ENCODE measurements around the gene DHRS7B. TPM values are rescaled to one million over a fixed set of nuclear protein-coding genes. Genes with fewer than 3 reads are reported as not detected.
"Not testable (repeated sequence)": the region's sequence is repeated elsewhere in the genome, so short reads cannot be mapped to it uniquely, and the experiment has no call there.

DHRS7B gene
- total RNA-seq, 1 donor from 2014 or later, result 11.8 TPM

DNA sequence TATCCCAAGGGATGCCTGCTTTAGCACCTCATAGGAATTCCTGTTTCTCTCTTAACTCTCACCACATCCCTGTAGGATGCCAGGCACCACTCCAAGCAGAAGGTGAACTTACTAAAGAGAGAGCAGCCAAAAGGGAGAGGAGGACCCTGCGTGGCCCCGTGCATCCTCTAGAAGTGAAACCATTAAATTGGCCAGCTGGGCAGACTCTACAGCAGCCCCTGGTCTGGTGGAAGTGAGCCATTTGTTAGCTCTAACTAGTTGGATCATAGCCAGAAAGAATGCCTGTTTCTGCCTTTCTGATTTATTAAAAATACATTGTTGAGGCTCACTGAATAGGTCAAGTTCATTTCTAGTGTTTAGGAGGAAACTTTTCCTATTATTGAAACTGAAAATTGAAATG is 64.9 kb downstream of the DHRS7B start:
- ChIA-PET POLR2A (no interaction called here), CTCF (no interaction called here)
- TF ChIP-seq, protein P1, sequence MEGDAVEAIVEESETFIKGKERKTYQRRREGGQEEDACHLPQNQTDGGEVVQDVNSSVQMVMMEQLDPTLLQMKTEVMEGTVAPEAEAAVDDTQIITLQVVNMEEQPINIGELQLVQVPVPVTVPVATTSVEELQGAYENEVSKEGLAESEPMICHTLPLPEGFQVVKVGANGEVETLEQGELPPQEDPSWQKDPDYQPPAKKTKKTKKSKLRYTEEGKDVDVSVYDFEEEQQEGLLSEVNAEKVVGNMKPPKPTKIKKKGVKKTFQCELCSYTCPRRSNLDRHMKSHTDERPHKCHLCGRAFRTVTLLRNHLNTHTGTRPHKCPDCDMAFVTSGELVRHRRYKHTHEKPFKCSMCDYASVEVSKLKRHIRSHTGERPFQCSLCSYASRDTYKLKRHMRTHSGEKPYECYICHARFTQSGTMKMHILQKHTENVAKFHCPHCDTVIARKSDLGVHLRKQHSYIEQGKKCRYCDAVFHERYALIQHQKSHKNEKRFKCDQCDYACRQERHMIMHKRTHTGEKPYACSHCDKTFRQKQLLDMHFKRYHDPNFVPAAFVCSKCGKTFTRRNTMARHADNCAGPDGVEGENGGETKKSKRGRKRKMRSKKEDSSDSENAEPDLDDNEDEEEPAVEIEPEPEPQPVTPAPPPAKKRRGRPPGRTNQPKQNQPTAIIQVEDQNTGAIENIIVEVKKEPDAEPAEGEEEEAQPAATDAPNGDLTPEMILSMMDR (IDR thresholded peaks at IDR 0.05), result no peak
- no peaks in the 10 kb centered on the region for H3K9me3 Mint-ChIP-seq
- no peaks in the 10 kb centered on the region for H3K4me1 Mint-ChIP-seq
- H3K4me3 Mint-ChIP-seq, result no peak overlapping the region
- no peak for ATAC-seq (ENCODE audit: low read depth)
- peaks cover 48% of the 10 kb centered on the region for H3K36me3 Mint-ChIP-seq (ENCODE audit: low read depth)
- H3K27me3 Mint-ChIP-seq, result no peaks in the 10 kb centered on the region
- intact Hi-C loops (cut with micrococcal nuclease), result no loop called here
- no peak overlapping the region for H3K27ac Mint-ChIP-seq
- no peak for DNase-seq

DNA sequence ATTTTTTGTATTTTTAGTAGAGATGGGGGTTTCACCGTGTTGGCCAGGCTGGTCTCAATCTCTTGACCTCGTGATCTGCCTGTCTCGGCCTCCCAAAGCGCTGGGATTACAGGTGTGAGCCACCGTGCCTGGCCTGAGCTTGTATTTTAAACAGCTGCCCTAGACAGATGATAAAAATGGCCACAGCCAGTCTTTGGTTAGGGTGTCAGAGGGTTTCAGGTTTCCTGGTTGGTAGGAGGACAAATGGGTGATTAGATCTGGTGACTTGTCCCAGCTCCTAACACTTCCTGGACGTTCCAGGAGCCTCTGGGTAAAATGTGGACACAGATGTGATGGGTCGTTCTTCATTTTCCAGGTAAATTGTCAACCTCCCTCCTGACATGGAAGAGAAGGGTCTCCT is 65.7 kb downstream of the DHRS7B start:
- CTCF ChIA-PET; ATAC-seq (ENCODE audit: low read depth); POLR2A ChIA-PET; H3K4me3 Mint-ChIP-seq; DNase-seq; H3K27ac Mint-ChIP-seq; H3K4me1 Mint-ChIP-seq; H3K9me3 Mint-ChIP-seq; H3K27me3 Mint-ChIP-seq; intact Hi-C loops (cut with micrococcal nuclease): not testable (repeated sequence)
- H3K36me3 Mint-ChIP-seq (ENCODE audit: low read depth), result peaks cover 53% of the 10 kb centered on the region

DNA sequence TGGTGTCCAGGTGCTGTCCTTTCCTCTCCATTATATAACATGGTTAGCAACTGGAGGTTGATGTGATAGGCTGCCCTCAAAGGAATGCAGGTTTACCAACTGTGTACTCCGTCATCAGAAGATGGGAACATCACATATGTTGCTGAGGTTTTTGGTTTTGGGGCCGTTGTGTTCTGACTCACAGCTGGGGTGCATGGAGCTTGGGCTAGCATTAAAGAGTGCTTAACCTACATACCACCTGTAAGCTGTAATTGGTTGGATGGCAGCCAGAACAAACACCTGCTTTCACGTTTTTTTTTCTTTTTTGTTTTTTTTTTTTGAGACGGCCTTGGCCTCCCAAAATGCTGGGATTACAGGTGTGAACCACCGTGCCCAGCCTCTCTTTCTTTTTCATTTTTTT is 66.3 kb downstream of the DHRS7B start:
- H3K9me3 Mint-ChIP-seq, result no peaks in the 10 kb centered on the region
- no peaks in the 10 kb centered on the region for H3K4me1 Mint-ChIP-seq
- peaks cover 60% of the 10 kb centered on the region for H3K36me3 Mint-ChIP-seq (ENCODE audit: low read depth)
- no peak for ATAC-seq (ENCODE audit: low read depth)
- intact Hi-C loops (cut with micrococcal nuclease), result no loop called here
- ChIA-PET CTCF (no interaction called here), POLR2A (no interaction called here)
- no peaks in the 10 kb centered on the region for H3K27me3 Mint-ChIP-seq
- H3K27ac Mint-ChIP-seq, result no peak overlapping the region
- no peak for DNase-seq
- TF ChIP-seq, protein P1 (IDR thresholded peaks at IDR 0.05), result no peak
- H3K4me3 Mint-ChIP-seq, result no peak overlapping the region

DNA sequence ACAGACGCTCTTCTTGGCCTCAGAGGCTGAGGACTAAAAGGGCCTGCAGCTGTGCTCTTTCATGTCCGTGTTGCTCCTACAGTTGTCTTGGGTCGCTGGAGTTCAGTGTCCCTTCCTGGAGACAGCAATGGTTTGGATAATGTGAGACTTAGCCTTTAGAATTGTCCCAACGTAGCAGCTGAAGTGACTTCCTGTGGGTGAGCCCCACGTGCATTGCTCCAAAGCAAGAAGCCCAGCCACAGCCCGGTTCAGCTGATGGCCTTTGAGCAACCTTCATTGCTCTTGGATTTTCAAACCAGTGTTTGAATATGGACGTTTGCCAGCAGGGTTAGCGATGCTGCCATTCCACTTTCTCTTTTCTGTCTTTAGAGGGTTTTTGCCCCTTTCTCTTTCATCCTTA is 67.5 kb downstream of the DHRS7B start:
- Mint-ChIP-seq H3K27ac (no peak overlapping the region), H3K36me3 (ENCODE audit: low read depth) (peaks cover 59% of the 10 kb centered on the region), H3K4me1 (peaks cover 2% of the 10 kb centered on the region), H3K9me3 (no peaks in the 10 kb centered on the region), H3K27me3 (no peaks in the 10 kb centered on the region), H3K4me3 (no peak overlapping the region)
- TF ChIP-seq, protein P1 (IDR thresholded peaks at IDR 0.05), result no peak
- POLR2A ChIA-PET, result no interaction called here
- ATAC-seq (ENCODE audit: low read depth) (no peak), DNase-seq (no peak)
- intact Hi-C loops (cut with micrococcal nuclease), result no loop called here
- CTCF ChIA-PET, result no interaction called here

DNA sequence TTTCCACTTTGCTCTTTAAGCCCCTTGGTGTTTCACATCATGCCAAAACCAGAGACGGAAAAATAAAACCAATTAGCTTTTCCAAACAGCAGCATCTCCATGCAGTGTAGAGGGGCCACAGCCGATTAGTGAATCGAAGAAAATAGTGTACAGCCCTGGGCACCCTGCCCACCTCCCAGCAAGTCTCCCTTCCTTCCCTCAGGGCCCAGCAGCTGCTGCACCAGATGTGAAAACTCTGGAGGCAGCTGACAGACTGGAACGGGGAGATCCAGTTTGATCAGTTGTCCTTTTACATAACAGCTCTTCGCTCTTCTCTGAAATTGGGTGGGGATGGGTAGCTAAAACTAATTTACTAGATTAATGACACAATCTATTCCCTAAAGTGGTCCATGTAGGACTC is 67.9 kb downstream of the DHRS7B start:
- TF ChIP-seq, protein P1 (IDR thresholded peaks at IDR 0.05), result no peak
- intact Hi-C loops (cut with micrococcal nuclease), result no loop called here
- Mint-ChIP-seq H3K9me3 (no peaks in the 10 kb centered on the region), H3K27me3 (no peaks in the 10 kb centered on the region), H3K4me1 (peaks cover 6% of the 10 kb centered on the region), H3K27ac (no peak overlapping the region), H3K36me3 (ENCODE audit: low read depth) (peaks cover 57% of the 10 kb centered on the region), H3K4me3 (no peak overlapping the region)
- CTCF ChIA-PET, result no interaction called here
- ATAC-seq (ENCODE audit: low read depth) (no peak), DNase-seq (no peak)
- POLR2A ChIA-PET, result no interaction called here

DNA sequence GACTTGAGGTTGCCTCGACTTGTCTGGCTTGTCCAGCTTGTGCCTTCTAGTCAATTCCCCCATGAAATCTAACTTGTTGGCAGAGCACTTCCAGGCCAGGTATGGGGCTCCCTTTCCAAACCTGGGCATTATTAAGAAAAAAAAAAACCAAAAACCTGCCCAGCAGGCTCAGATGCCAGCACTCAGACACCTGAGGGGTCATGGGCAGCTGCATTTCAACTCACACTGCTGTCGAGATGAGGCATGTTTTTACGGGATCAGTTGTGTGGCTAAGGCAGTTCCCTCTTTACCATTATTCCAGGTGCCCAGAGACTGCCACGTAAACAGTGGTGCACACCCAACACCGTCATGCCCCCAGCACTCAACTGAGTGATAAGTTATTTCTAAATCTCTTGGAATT is 69.4 kb downstream of the DHRS7B start:
- CTCF ChIA-PET, result no interaction called here
- H3K36me3 Mint-ChIP-seq (ENCODE audit: low read depth), result peaks cover 47% of the 10 kb centered on the region

More for the DNA sequence above, 69.4 kb downstream of the DHRS7B start:
- intact Hi-C loops (cut with micrococcal nuclease), result no loop called here
- POLR2A ChIA-PET, result no interaction called here
- Mint-ChIP-seq H3K4me1 (peaks cover 20% of the 10 kb centered on the region), H3K4me3 (no peak overlapping the region), H3K27me3 (no peaks in the 10 kb centered on the region), H3K27ac (no peak overlapping the region), H3K9me3 (no peaks in the 10 kb centered on the region)
- ATAC-seq (ENCODE audit: low read depth) (no peak), DNase-seq (no peak)
- TF ChIP-seq, protein P1 (IDR thresholded peaks at IDR 0.05), result no peak
